Hepatocyte (in vitro differentiated cells): Measurements from ENCODE around the gene USP44.

Source experiments
- EZH2 ChIP-seq: fragments of 200-600 bp; sonication (generic); IDR thresholded peaks from 2 replicates; pipeline ENCODE4 v1.6.1; 2016; ENCODE audit warnings: antibody characterized with exemption, mild to moderate bottlenecking, borderline replicate concordance
- TF ChIP-seq, protein P1 (sequence below): fragments of 200-600 bp; sonication (generic); IDR thresholded peaks from 2 replicates; pipeline ENCODE4 v1.5.1; 2016; ENCODE audit warnings: antibody characterized with exemption, mild to moderate bottlenecking; ENCODE audit not compliant: poor library complexity

- TF ChIP-seq, protein P1, sequence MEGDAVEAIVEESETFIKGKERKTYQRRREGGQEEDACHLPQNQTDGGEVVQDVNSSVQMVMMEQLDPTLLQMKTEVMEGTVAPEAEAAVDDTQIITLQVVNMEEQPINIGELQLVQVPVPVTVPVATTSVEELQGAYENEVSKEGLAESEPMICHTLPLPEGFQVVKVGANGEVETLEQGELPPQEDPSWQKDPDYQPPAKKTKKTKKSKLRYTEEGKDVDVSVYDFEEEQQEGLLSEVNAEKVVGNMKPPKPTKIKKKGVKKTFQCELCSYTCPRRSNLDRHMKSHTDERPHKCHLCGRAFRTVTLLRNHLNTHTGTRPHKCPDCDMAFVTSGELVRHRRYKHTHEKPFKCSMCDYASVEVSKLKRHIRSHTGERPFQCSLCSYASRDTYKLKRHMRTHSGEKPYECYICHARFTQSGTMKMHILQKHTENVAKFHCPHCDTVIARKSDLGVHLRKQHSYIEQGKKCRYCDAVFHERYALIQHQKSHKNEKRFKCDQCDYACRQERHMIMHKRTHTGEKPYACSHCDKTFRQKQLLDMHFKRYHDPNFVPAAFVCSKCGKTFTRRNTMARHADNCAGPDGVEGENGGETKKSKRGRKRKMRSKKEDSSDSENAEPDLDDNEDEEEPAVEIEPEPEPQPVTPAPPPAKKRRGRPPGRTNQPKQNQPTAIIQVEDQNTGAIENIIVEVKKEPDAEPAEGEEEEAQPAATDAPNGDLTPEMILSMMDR: no peak
- TF ChIP-seq EZH2: no peak
These were observed 71.0 kb downstream of the USP44 start for GRCh38 chr12:95480230-95480629.
